Gastrocnemius medialis (tissue), 4 donors: ENCODE results near the gene OGFR. TPM values are rescaled to one million over a fixed set of nuclear protein-coding genes. Genes with fewer than 3 reads are reported as not detected.

ENCODE experiments used
- ATAC-seq, 2 donors: fragments of 150-250 bp; one replicate each; pipeline ENCODE4 v1.9.1; 2016
- DNase-seq, 2 donors: peaks; one replicate each; pipeline ENCODE4 v3.0.0-alpha.2; 2019
- H3K27ac ChIP-seq, 4 donors: fragments of 200-600 bp; sonication (generic); 1 replicate in 1 of 4; 2 replicates in 3 of 4; pipeline ENCODE4 v1.5.1; 2016 to 2018; ENCODE audit warnings: mild to moderate bottlenecking in 2 of 4, moderate library complexity in 1 of 4
- H3K27me3 ChIP-seq, 3 donors: fragments of 200-600 bp; sonication (generic) in 2 of 3; 1 replicate in 1 of 3; 2 replicates in 2 of 3; pipeline versions ENCODE4 v1.5.1 to v1.6.0; 2016 to 2019; ENCODE audit warnings: mild to moderate bottlenecking in 1 of 3, moderate library complexity in 1 of 3
- H3K36me3 ChIP-seq, 2 donors: fragments of 200-600 bp; sonication (generic) in 1 of 2; one replicate each; pipeline ENCODE4 v1.5.1; 2017 to 2018
- H3K4me1 ChIP-seq, 2 donors: fragments of 200-600 bp; sonication (generic) in 1 of 2; one replicate each; pipeline ENCODE4 v1.5.1; 2016 to 2017; ENCODE audit warnings: mild to moderate bottlenecking in 2 of 2
- H3K4me3 ChIP-seq, 4 donors: fragments of 200-600 bp; sonication (generic) in 3 of 4; 1 replicate in 1 of 4; 2 replicates in 3 of 4; pipeline ENCODE4 v1.5.1; 2016 to 2019; ENCODE audit warnings: mild to moderate bottlenecking in 2 of 4
- H3K9me3 ChIP-seq, 3 donors: fragments of 200-600 bp; sonication (generic) in 2 of 3; 1 replicate in 1 of 3; 2 replicates in 2 of 3; pipeline ENCODE4 v1.5.1; 2016 to 2019
- CTCF ChIP-seq, 5 experiments: fragments of 450-650 bp in 3 of 5; fragments of 200-600 bp in 2 of 5; sonication (generic) in 2 of 5; IDR thresholded peaks in 4 of 5; conservative IDR thresholded peaks in 1 of 5; 1 replicate in 4 of 5; 2 replicates in 1 of 5; pipeline ENCODE4 v1.5.1; 2016 to 2019; ENCODE audit warnings: antibody characterized with exemption in 5 of 5, mild to moderate bottlenecking in 3 of 5, moderate library complexity in 3 of 5
- POLR2A ChIP-seq, 2 donors: fragments of 450-650 bp; IDR thresholded peaks; one replicate each; pipeline ENCODE4 v1.6.1; 2017; ENCODE audit warnings: antibody characterized with exemption in 2 of 2, mild to moderate bottlenecking in 2 of 2, moderate library complexity in 2 of 2
- in situ Hi-C, 4 donors: fragments of 200-750 bp; cut with MboI; loops; one replicate each; pipeline versions ENCODE4 v1.15.0 to v1.8.0; 2017; ENCODE audit warnings: low sequenced_read_pairs in 4 of 4
- intact Hi-C: fragments of 100-400 bp; cut with DNase I; formaldehyde crosslinking; loops from one replicate; pipeline ENCODE4 v1.15.1; 2023; ENCODE audit warnings: low total_unique reads
- total RNA-seq, 4 donors: library from RNA; depleted of rRNA; stranded (reverse); fragments of >200 nt; gene quantifications; one replicate each; pipeline versions ENCODE4 v1.1.0 to v1.2.3, GENCODE V29; 2016

Gene OGFR
- total RNA-seq, 4 donors from 2014 or later = 21.9 to 52.1 (median 40.5) TPM

DNA sequence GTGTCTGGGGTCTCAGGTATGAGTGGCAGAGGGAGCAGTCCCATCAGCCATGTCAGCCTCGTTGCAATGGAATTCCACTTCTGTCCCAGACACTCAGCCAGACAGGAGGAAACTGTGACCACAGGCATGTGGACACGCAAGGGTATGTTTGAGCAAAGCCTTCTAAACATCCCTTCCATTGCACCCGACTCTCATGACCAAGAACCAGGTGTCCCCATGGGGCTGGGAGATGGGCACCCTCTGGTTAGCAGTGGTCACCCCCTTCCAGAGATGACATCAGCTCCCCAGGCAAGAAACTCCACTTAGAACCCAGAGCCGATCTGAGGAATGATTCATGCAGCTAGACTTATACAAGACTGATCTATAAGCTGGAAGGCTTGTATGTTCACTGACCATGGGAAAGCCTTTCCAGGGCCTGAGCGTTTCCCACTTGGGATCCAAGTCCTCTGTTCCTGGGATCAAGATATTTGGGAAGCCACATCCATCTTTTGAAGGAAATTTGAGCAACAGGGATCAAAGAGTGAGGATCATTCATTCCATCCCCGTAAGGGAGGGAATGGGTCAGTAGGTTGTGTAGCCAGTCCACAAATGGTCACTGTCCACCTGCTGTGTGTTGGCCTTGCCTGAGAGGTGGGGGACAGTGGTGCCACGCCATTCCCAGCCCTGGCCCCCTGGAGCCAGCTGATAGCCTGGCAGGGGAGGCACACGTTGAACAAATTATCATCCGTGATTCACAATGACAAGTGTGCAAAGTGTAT, 12.3 kb upstream of the OGFR start:
- in situ Hi-C loops = loop anchor here in 1 of 4 donors (25.0 kb wide), 1 partner anchor 130 kb away; no protein-coding TSS in a partner anchor
- no peak for DNase-seq
- ATAC-seq = no peak
- H3K4me3 ChIP-seq = no peak overlapping the region
- H3K27me3 ChIP-seq = no peaks in the 10 kb centered on the region
- H3K4me1 ChIP-seq = peaks cover 12 to 13% of the 10 kb centered on the region in 2 donors
- no peaks in the 10 kb centered on the region for H3K9me3 ChIP-seq
- no peak for TF ChIP-seq CTCF (IDR thresholded peaks at IDR 0.05 in 4 of 5, conservative IDR thresholded peaks at IDR 0.05 in 1 of 5)
- TF ChIP-seq POLR2A (IDR thresholded peaks at IDR 0.05) = no peak
- intact Hi-C loops = loop anchor here (5.0 to 10.0 kb wide), 3 partner anchors 135 to 422 kb away; partner anchors contain the start of genes CABLES2, DIDO1 and YTHDF1
- H3K27ac ChIP-seq = peak overlapping the region in 1 of 4 donors; percentile 83
- no peaks in the 10 kb centered on the region for H3K36me3 ChIP-seq

DNA sequence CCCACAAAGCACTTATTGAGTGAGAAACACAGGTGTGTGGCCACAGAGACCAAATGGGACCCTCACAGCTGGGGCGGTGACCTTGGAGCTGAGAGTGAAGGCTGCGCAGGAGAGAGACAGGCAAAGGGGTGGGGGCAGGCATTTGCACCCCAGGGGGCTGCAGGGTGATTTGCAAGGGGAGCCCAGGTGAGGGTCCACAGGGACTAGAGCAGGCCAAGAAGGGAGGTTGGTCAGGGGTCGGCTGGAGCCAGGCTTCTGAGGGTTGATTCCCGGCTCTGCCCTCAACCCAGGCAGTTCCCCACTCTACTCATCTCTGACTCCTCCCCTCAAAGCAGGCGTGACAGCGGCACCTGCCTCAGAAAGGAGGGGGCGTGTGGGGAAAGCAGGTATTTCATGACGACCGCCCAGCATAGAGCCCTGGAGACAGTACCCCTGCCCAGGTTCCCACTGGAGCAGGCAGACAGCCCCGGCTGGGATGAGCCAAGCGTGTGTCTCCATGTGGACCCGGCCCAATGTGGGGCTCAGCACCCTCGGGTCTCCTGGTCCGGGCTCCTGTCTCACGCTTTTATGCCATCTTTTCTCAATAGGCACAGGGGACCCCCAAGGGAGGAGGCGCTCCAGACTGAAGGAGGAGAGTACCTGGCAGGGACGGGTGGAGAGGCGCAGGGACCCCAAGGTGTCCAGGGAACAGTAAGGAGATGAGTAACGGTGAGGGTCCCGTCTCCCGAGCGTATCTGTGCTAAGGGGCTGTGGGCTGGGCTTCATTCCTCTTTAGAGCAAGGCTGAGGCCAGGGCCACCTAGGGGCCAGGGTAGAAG, 11.5 kb upstream of the OGFR start:
- DNase-seq = no peak
- peaks cover 0 to 4% of the 10 kb centered on the region in 2 donors for H3K36me3 ChIP-seq
- H3K4me1 ChIP-seq = peaks cover 13 to 15% of the 10 kb centered on the region in 2 donors
- H3K4me3 ChIP-seq = peak overlapping the region in 1 of 4 donors; percentile 75
- no peaks in the 10 kb centered on the region for H3K27me3 ChIP-seq
- intact Hi-C loops = loop anchor here (5.0 to 10.0 kb wide), 3 partner anchors 134 to 422 kb away; partner anchors contain the start of genes CABLES2, DIDO1 and YTHDF1
- in situ Hi-C loops = loop anchor here in 1 of 4 donors (25.0 kb wide), 1 partner anchor 131 kb away; no protein-coding TSS in a partner anchor
- no peak for ATAC-seq
- peak overlapping the region; percentile 82 to 89 (median 84) for H3K27ac ChIP-seq
- H3K9me3 ChIP-seq = no peaks in the 10 kb centered on the region
- TF ChIP-seq POLR2A (IDR thresholded peaks at IDR 0.05) (no peak), CTCF (IDR thresholded peaks at IDR 0.05 in 4 of 5, conservative IDR thresholded peaks at IDR 0.05 in 1 of 5) (no peak)

- H3K27me3 ChIP-seq = no peaks in the 10 kb centered on the region
- TF ChIP-seq POLR2A (IDR thresholded peaks at IDR 0.05) = no peak
- TF ChIP-seq CTCF (IDR thresholded peaks at IDR 0.05 in 4 of 5, conservative IDR thresholded peaks at IDR 0.05 in 1 of 5) = no peak
- H3K4me3 ChIP-seq = peak overlapping the region; percentile 52 to 75 (median 61)
- H3K36me3 ChIP-seq = peaks cover 0 to 9% of the 10 kb centered on the region in 2 donors
- peak overlapping the region; percentile 82 to 89 (median 84) for H3K27ac ChIP-seq
- intact Hi-C loops (loop anchor here (1.0 to 10.0 kb wide), 5 partner anchors 11 to 421 kb away; partner anchors contain the start of genes CABLES2, DIDO1, OGFR and YTHDF1), in situ Hi-C loops (loop anchor here in 1 of 4 donors (25.0 kb wide), 1 partner anchor 131 kb away; no protein-coding TSS in a partner anchor)
- no peaks in the 10 kb centered on the region for H3K9me3 ChIP-seq
- ATAC-seq (no peak), DNase-seq (no peak)
- peaks cover 13 to 15% of the 10 kb centered on the region in 2 donors for H3K4me1 ChIP-seq
Observed at GRCh38 chr20:62793757-62794006, 11.0 kb upstream of the OGFR start.

DNA sequence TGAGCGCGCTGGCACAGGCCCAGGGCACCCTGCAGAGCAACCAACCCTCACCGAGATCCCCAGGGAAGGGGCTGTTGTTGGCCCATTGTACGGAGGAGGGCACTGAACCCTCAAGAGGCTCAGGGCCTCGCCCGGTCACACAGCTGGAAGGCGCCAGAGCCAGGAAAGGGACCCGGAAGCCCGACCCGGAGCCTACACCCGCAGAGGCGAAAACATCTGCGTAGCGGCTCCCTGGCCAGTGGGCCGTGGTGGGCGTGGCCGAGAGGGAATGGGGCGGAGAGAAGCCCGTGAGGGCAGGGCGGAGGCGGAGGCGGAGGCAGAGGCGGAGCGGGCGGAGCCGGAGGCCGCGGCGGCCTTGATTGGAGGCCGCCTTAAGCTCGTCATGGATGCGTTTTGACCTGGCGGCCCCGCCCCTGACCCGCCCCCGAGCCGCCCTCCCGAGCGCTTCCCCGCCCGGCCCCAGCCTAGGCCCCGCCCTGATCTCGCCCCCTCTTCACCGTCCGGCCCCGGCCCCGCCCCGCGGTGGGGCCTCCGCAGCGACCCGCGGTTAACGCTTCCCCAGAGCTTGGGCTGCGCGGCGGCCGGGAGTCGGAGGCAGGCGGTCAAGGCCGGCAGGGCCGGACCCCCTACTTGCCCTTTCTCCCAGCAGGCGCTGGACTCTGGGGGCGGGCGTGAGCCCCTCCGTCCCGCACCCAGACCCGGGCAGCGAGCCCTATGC, 10.5 kb upstream of the OGFR start:
- H3K4me1 ChIP-seq = peaks cover 13 to 15% of the 10 kb centered on the region in 2 donors
- intact Hi-C loops = loop anchor here (1.0 to 10.0 kb wide), 5 partner anchors 10 to 421 kb away; partner anchors contain the start of genes CABLES2, DIDO1, OGFR and YTHDF1

More for the DNA sequence above, 10.5 kb upstream of the OGFR start:
- ATAC-seq = peak; percentile 78
- in situ Hi-C loops = loop anchor here in 1 of 4 donors (25.0 kb wide), 1 partner anchor 132 kb away; no protein-coding TSS in a partner anchor
- TF ChIP-seq CTCF (IDR thresholded peaks at IDR 0.05 in 4 of 5, conservative IDR thresholded peaks at IDR 0.05 in 1 of 5) (no peak), POLR2A (IDR thresholded peaks at IDR 0.05) (peak; percentile 85 to 93)
- DNase-seq = peak; percentile 89 to 92
- Histone ChIP-seq H3K4me3 (peak overlapping the region; percentile 75 to 89 (median 76)), H3K36me3 (peaks cover 0 to 14% of the 10 kb centered on the region in 2 donors), H3K27me3 (no peaks in the 10 kb centered on the region), H3K9me3 (no peaks in the 10 kb centered on the region), H3K27ac (peak overlapping the region; percentile 89 to 93 (median 92))
